ENCODE results near the gene KCTD4. TPM values are rescaled to one million over a fixed set of nuclear protein-coding genes. Genes with fewer than 3 reads are reported as not detected.
"Not testable (repeated sequence)": the region's sequence is repeated elsewhere in the genome, so short reads cannot be mapped to it uniquely, and the experiment has no call there.

Gene KCTD4
- not detected for total RNA-seq

DNA sequence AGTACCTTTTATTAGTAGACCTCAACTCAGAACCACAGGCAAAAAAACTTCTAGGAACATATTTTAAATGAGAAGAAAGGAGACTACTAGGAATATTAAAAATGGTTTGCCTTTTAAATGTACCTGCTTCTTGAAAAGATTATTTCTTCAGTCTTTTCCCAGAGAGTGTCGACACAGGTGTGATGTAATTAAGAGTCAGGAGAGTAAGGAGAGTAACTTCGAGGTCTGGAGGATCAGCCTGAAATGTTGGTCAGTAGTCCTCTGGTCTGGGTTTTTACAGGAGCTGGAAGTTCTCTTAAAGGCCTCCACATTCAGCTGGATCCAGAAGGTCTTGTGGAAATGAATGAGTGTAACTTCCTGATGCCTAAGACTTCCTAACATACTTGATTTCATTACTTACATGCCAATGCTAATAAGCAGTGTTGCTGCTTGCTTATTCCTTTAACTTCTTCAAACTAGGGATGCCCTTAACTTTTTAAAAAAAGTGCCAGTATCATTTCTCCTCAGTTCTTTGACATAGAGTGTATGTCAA, at the start of gene KCTD4:
KCTD4 (minus strand) TSS at position 345 of the 532 bp plus-strand sequence. CDS start 6,478 bp downstream, outside the sequence.
- DNase-seq: no peak

- DNase-seq: no peak
Measured at GRCh38 chr13:45249662-45250061, 48.8 kb upstream of the KCTD4 start.

DNA sequence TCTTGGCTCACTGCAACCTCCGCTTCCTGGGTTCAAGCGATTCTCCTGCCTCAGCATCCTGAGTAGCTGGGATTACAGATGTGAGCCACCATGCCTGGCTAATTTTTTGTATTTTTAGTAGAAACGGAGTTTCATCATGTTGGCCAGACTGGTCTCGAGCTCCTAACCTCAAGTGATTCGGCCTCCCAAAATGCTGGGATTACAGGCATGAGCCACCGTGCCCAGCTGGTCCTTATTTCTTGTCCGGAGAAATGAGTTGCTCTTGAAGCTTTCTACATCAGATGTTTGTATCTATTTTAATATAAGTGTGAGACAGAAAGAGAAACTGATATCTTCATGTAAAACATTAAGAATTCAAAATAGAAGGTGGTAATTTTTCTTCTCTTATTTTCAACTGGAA, 43.9 kb upstream of the KCTD4 start:
- not testable (repeated sequence) for DNase-seq

DNA sequence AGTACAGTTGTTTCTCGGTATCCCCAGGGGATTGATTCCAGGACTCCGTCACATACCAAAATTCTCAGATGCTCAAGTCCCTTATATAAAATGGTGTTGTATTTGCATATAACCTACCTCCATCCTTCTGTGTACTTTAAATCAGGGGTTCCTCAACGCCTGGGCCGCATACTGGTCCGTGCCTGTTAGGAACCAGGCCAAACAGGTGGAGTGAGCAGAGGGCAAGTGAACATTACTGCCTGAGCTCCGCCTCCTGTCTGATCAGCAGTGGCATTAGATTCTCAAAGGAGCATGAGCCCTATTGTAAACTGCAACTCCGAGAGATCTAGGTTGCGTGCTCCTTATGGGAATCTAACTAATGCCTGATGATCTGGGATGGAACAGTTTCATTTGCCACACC, 42.2 kb upstream of the KCTD4 start:
- DNase-seq: no peak

- DNase-seq: no peak
Measured at GRCh38 chr13:45242524-45242923, 41.7 kb upstream of the KCTD4 start.

- peak; percentile 56 for DNase-seq
Measured at GRCh38 chr13:45242070-45242469, 41.2 kb upstream of the KCTD4 start.

DNA sequence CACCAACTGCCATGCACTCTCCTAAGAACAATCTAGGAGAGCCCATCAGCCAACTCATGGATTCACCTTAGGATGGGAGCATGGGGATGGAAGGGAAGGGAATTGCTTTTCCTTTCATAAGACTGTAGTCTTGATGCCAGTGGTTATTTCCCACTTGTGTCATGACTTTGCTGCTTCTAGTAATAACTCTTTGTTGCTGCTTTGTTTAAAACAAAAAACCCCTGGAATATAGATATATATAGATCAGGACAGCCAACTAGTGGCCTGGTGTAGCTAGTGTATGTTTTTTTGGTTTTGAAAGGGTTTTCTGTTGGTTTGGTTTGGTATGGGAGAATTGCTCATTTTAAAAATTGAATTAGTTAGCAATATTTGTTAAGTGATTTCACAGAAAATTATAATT, 39.3 kb upstream of the KCTD4 start:
- DNase-seq: no peak

DNA sequence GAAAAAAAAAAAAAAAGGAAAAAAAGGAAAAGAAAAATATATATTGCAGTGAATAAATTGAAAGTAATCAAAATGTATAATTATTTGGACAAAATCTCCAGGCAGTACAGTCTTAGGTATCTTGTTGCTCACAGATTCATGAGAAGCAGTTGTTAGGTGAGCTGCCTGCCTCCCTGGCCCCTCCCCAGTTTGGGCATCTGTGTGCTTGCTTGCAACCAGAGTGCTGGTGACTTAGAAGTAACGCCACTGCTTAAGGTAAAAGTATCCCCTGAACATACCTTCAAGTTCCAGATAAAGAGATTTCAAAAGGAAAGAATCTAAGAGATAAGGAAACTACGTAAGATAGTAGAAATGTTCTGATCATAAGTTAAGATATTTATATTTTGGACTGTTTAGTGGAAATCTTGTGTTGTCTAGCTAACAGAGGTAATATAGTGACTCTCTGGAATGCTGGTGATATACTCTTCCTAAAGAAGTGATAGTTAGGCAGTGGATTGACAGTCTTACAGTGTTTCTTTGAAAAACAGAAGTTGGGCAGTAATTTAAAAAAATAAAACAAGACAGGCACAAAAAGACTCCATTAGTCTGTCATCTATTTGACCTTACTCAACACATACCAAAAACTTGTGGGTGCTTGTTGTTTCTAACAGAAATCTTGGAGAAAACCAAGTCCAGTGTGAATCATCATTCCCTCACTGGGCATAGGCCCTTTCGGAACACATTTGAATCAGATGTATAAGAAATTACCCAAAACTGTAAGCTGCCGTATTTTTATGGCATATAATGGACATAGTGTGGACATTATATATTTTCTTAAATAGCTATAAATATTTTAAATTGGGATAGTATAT, 38.3 kb upstream of the KCTD4 start:
- no peak for DNase-seq

- DNase-seq: no peak
Measured at GRCh38 chr13:45232591-45232990, 31.7 kb upstream of the KCTD4 start.

DNA sequence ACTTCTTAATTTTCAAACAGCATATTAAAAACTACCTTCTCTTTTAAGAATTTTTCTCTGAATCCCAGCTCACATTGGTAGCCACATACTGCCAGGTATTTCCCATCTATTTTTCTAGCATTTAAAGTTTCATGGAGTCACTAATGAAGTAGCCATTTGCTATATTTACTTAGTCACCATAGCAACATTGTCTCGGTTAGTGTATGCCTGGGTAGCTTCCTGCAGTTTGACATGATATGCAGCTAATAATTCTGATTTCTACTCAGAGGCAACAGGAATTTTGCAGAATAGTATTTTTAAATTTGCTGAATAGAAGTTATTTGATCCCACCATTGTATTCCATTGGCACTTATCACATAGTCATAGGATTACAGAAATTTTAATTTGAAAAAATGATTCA, 30.9 kb upstream of the KCTD4 start:
- peak; percentile 19 for DNase-seq

DNA sequence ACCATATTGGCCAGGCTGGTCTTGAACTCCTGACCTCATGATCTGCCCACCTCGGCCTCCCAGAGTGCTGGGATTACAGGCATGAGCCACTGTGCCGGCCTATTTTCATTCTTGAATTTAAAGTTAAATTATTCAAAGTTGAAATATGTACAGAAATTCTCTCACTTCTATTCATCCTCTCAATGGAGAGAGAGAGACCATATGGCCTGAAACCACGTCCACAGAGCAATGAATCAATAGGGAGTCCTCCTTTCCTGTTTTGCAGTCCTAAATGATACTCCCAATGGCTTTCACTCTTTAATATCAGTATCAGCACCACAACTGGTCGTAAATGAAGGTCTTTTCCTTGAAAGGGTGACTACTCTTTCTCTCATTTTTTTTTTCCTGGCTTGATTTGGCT, 30.5 kb upstream of the KCTD4 start:
- DNase-seq: no peak

DNA sequence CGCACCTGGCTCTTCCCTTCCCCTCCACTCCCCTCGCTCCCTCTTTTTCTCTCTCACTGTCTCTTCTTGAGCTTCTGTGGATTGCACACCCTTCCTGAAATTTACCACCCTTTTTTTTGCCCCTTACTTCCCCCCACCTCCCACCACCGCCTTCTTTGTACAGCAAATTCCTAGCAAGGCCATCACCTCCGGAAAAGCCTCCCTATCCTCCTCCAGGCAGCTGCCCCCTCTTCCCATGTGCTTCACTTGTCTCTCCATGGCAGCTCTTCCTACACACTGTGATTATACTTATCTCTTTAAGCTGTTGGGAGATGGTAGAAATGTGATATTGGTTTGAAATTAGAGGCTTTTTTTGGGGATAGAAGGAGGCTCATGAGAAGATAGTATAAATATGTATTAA, 28.3 kb upstream of the KCTD4 start:
- no peak for DNase-seq

DNA sequence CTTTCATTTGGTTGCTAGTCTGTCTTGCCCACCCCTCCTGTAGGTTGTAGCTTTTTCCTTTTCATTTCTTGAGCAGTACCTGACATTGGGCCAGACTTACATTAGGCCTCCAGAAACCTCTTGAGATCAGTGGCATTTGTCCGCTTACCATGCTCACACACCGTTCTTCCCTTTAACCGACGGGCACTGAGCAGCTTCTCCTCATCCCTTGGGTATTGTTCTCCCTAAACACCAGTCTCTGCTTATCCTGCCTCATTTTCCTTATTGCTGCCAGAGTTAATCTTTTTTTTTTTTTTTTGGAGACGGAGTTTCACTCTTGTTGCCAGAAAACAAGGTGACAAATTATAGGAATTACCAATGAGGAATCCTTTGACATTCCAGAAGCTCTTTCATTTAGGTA, 27.2 kb upstream of the KCTD4 start:
- DNase-seq: no peak

GRCh38 chr13:45226024-45226423, 25.2 kb upstream of the KCTD4 start:
- no peak for DNase-seq

DNA sequence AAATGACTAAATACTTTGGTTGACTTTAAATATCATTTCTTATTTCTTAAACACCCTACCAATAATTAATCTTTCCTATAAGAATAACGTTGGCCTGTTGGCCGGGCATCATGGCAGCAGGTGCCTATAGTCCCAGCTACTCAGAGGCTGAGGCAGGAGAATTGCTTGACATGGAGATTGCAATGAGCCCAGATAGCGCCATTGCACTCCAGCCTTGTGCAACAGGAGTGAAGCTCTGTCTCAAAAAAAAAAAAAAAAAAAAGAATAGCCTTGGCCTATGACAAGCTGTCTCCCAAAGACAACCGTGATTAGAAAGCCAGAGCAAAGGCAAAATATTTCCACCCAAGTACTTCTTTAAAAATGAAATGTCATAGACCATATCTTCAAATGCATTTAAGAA, 24.5 kb upstream of the KCTD4 start:
- DNase-seq: no peak

DNA sequence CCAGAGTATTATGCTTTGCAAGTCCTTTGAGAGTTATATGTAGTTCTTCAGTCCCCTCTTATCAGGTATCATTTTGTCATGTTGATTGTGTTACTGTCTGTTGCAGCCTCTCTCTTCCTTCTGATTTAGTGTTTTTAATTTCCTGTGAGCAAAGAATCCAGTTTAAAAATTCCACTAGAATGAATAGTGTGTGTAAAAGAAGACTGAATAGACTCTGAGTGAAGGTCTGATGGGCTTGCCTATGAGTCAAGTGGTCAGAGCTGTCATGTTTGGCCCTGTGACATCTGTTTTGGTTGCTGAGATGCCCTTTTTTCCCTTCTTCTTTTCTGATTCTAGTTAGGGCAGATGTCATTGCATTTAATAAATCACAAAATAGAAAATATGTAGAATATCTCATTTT, 23.3 kb upstream of the KCTD4 start:
- DNase-seq: no peak

DNA sequence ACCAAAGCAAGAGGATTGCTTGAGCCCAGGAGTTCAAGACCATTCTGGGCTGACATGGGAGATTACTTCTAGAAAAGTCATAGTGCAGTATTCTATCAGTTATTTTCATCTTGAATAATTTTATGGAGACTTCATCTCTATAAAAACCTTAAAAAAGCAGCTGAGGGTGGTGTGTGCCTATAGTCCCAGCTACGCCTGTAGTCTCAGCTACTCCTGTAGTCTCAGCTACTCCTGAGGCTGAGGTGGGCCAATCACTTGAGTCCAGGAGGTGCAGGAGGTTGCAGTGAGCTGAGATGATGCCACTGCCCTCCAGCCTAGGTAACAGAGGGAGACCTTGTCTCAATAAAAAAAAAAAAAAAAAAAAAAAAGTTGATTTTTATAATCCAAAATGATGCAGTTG, 22.1 kb upstream of the KCTD4 start:
- no peak for DNase-seq

- DNase-seq: no peak
Measured at GRCh38 chr13:45222516-45222915, 21.7 kb upstream of the KCTD4 start.

GRCh38 chr13:45220403-45220802, 19.6 kb upstream of the KCTD4 start:
- no peak for DNase-seq

DNA sequence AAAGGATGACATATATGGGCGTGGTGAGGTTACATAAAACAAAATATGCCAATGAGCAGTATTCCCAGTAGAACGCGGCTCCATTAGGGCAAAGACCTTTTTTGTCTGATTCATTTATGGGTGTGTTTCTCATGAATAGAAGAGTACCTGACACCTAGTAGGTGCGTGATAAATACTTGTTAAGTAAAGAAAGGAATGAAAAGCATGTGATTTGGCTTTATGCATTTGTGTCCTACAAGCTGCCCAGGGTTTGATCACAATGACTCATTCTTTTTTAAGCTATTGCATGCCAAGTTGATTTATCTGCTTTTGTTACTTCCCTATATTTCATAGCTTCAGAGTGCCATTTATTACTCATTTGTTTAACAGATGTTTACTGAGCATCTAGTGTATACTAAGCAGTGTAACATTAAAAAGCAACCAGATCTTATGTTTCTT, 19.1 kb upstream of the KCTD4 start:
- no peak for DNase-seq

DNA sequence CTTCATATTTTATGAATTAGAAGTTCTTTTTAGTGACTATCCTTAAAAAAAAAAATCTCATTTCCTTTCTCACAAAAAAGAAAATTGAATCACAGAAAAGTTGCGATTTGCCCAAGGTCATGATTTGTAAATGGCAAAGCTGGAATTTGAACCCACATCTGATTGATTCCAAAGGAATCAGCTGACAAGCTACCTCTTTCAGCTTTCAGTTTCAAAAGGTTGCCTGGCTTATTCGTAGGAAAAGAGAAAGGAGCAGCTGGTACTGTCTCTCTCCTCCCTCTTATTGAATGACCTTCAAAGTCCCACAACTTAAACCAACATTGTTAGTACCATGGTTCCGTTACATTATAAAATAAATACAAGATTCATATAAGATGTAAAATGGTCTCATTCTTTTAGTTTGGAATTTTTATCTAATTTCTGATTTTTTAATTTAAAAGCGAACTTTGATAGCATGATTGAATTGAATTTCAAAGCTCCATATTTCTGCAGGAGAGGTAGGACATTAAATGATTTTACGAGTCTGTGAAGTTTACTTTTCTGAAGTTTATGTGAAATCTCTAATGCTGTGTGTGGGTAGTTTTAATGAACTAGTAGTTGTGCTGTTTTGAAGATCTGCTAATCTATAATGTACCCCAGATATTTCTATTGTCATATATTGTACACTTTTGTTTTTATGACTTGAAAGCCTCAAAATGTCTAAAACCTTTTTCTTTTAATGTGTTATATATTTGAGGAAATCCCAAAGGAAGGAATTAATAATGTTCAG, 18.5 kb upstream of the KCTD4 start:
- DNase-seq: no peak

GRCh38 chr13:45218689-45219088, 17.8 kb upstream of the KCTD4 start:
- DNase-seq: no peak

DNA sequence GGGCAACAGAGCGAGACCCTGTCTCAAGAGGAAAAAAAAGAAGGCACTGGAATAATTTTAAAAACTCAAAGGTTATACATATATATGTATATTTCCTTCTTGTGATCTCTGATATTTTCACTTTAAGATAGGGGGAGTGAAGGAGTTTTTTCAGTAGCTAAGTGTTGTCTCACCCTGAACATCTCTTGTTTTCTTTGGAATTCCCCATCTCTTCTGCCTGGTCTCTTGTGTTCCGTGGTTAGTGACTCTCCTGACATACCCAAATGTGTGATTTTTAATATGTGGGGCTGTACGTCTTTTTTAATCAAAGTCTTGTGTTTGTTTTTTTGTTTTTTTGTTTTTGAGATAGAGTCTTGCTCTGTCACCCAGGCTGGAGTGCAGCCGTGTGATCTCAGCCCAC, 15.3 kb upstream of the KCTD4 start:
- DNase-seq: no peak

All from tongue (tissue), 2 donors.